GM12872 (cell line): ENCODE data around the gene TEX19.
A peak's percentile ranks its signal among the peaks of the same experiment; 100 is the strongest.

Source experiments
- TF ChIP-seq, protein P1 (sequence below): IDR thresholded peaks from 3 replicates; pipeline ENCODE4 v1.5.1; 2011; ENCODE audit warnings: low read depth, mild to moderate bottlenecking, low read length, moderate library complexity; ENCODE audit not compliant: insufficient read depth

The TEX19 gene

DNA sequence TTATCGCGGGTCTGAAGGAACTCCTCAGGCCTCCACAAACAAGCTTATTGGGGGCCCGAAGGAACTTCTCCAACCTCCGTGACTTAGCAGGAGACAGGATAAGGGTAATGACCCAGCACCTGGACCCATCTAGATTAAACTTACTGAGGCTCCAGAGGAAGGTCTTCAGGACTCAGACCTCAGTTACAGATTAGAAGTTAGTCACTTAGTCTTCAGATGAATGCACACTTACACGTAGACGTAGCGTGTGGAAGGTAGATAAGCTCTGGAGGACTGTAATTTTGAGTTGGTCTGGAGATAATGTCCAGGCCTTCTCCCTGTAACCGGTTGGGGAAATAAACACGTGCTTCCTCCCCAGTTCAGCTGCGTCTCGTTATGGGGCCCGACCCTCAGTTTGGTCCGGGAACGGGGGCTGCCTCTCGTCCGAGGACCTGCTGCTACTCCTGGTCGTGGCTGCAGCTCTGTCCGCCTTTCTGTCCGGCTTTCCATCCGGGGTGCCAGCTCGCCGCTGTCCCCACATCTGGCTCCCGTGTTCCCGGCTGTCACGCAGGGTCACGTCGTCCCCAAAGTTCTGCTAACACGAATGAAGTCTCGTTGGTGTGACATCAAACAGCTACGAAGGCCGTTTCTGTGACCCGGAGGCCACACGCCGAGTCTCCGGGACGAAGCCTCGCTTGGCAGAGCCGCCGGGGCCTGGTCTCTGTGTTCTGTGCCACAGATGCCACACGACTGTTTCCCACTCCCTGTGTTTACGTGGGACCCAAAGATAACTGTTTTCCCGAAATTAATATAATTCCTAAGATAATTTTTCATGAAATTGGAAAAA lies 13.7 kb upstream of the TEX19 start:
- TF ChIP-seq, protein P1, sequence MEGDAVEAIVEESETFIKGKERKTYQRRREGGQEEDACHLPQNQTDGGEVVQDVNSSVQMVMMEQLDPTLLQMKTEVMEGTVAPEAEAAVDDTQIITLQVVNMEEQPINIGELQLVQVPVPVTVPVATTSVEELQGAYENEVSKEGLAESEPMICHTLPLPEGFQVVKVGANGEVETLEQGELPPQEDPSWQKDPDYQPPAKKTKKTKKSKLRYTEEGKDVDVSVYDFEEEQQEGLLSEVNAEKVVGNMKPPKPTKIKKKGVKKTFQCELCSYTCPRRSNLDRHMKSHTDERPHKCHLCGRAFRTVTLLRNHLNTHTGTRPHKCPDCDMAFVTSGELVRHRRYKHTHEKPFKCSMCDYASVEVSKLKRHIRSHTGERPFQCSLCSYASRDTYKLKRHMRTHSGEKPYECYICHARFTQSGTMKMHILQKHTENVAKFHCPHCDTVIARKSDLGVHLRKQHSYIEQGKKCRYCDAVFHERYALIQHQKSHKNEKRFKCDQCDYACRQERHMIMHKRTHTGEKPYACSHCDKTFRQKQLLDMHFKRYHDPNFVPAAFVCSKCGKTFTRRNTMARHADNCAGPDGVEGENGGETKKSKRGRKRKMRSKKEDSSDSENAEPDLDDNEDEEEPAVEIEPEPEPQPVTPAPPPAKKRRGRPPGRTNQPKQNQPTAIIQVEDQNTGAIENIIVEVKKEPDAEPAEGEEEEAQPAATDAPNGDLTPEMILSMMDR = no peak

DNA sequence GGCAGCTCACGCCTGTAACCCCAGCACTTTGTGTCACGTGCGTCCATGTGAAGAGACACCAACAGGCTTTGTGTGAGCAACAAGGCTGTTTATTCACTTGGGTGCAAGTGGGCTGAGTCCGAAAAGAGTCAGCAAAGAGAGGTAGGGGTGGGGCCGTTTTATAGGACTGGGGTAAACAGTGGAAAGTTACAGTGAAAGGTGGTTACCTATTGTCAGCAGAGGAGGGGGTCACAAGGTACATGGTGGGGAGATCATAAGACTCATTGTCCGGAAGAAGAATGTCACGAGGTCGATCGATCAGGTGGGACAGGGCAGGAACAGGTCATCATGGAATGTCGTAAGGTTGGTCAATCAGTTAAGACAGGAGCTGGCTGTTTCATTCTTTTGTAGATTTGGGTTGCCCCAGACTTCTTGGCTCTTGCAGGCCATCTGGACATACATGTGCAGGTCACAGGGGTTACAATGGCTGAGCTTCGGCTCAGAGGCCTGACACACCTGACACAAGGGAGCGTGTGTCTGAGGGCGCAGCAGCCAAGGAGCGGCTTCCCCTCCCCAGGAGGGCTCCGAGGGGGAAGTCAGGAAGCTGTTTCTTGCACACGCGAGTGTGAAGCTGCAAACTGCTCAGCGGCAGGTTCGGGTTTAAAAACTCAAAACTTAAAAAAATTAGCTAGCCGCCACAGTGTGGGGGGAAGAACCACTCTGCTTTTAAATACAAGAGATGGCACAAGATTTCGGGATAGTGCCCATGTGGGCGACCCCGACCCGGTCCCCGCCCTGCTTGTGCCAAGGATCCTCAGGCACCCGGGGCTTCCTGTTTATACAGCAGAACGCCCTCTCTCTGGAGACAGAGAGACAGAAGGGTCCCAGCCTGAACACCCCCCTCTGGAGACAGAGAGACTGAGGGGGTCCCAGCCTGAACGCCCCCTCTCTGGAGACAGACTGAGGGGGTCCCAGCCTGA lies 12.4 kb upstream of the TEX19 start:
- TF ChIP-seq, protein P1 = no peak

DNA sequence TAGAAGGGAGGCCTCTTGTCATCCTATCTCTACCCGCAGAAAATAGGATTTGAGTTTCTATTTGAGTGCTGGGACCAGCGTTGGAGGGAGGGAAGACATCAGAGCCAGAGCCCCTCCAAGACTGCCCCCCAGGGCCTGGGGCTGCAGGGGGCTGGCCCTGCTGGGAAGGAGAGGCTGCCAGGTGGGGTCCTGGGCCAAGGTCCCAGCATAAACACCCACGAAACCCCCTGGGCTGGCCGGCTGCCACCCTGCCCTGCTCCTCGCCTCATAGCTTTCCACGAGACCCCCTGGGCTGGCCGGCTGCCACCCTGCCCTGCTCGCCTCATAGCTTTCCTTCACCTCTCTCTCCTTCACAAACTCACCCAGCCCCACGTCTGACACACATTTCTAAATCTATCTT lies 10.6 kb upstream of the TEX19 start:
- TF ChIP-seq, protein P1 = no peak

DNA sequence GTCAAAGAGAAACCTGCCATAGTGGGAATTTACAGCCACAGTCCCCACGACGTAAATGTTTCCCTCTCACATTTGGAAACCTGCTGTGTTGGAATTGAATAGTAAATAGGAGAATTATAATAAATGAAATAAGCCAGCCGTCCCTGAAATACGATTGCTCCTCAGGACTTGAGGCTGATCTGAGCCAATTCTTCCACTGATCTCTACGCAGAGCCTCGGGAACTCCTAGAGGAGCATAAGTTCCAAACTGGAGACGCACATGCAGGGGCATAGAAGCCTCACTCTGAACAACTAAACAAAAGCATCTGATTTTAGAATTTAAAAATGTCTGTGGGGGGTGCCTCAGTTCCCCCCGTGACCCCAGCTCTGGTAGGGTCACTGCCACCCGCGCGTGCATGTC lies 10.2 kb upstream of the TEX19 start:
- TF ChIP-seq, protein P1 = no peak

DNA sequence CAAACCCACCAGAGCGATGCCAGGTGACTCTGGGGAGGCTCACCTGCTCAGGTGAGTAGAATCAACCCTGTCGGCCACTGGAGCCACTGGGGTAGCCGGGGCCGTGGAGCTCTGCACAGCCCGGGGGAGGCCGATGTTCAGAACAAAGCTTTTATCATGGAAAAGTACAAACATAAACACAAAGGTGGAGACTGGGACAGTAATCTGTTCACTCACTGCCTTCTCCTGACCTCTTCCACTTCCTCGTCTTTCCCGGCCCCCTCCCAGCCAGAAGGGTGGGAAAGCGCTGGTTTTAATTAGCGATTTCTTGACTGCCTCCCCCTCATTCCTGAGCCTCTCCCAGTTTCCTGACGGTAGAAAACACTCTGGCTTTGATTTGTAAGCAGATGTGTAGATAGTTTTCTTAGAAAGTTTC lies 9.8 kb upstream of the TEX19 start:
- TF ChIP-seq, protein P1 = no peak

DNA sequence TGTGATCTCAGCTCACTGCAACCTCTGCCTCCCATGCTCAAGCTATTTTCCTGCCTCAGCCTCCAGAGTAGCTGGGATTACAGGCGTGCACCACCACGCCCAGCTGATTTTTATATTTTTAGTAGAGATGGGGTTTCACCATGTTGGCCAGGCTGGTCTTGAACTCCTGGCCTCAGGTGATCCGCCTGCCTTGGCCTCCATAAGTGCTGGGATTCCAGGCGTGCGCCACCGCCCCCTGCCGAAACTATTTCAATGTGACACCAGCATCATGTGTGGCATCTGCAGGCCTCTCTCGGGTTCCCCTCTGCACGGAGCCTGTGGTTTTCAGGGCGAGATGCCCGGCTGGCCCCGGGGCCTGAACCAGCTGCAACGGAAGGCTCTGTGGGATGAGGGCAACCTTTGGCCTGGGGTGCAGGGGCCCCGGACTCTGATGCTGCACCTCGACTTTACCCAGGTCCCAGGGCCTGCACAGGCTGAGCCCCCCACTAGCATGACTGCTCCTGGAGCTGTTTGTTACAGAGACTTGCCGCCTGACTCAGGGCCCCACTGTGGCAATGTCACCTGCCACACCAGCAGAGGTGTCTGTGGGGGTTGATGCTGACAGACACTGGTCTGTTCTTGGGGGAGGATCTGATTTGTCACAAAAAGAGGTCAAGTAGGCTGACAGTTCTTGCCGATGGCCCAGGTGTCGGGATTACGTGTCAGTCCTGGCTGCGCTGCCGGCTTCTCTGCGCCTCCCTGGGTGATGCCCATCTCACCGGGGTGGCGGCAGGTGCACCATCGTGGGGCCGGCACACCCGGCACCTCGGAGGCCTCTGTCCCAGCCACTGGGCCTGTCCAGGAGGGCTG lies 8.6 kb upstream of the TEX19 start:
- TF ChIP-seq, protein P1 = peak; percentile 57; the same call in 2 of the 3 replicates

DNA sequence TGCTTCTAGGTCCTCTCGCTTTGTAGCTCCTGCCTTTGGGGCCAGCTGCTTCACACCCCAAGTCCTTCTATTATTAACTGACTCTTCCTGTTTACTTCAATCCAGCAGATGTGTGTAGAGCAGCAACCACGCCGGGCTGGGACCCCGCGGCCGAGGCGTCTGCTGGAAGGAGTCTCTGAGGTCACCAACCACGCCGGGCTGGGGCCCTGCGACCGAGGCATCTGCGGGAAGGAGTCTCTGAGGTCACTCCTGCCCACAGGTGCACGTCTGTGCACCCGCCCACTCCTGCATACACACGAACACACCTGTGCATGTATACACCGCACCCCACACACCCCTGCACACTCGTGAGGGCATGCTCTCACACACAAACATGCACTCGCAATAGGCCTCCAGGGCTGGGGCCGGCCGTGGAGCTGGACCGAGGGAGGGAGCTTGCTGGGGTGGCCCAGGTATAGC lies 7.8 kb upstream of the TEX19 start:
- TF ChIP-seq, protein P1 = no peak
